Spleen (tissue), 7 donors: Measurements from ENCODE around the gene XPO6.

ENCODE experiments used
- CTCF ChIP-seq, 11 experiments: fragments of 200-600 bp in 7 of 11; fragments of 450-650 bp in 4 of 11; sonication (generic) in 4 of 11; IDR thresholded peaks in 8 of 11; conservative IDR thresholded peaks in 3 of 11; 1 replicate in 7 of 11; 2 replicates in 4 of 11; pipeline versions ENCODE4 v1.4.0 to v1.8.0; 2016 to 2021; ENCODE audit warnings: antibody characterized with exemption in 11 of 11, inconsistent platforms in 4 of 11, mild to moderate bottlenecking in 1 of 11
- POLR2A ChIP-seq, 3 donors: fragments of 450-650 bp; IDR thresholded peaks; one replicate each; pipeline ENCODE4 v1.5.1; 2017; ENCODE audit warnings: antibody characterized with exemption in 3 of 3, mild to moderate bottlenecking in 1 of 3
- POLR2AphosphoS5 ChIP-seq, 3 donors: sonication (generic); formaldehyde crosslinking; IDR thresholded peaks; one replicate each; pipeline ENCODE4 v1.5.1; 2017; ENCODE audit warnings: antibody characterized with exemption in 3 of 3
- donor health status: DM: no; HTN: no; CAD: no; lungs with moderate emphysema.
- donor health status: DM: no; HTN: no; CAD: no.
- donor health status: DM: no; HTN: no; CAD: no.

GRCh38 chr16:28254158-28254557 lies 42.4 kb upstream of the XPO6 start:
- TF ChIP-seq CTCF (IDR thresholded peaks at IDR 0.05 in 8 of 11, conservative IDR thresholded peaks at IDR 0.05 in 3 of 11) (no peak), POLR2A (IDR thresholded peaks at IDR 0.05) (no peak), POLR2AphosphoS5 (IDR thresholded peaks at IDR 0.05) (peak; percentile 54 to 72 (median 72))
